Measurements from ENCODE around the gene APBB1IP.

Gene APBB1IP

DNA sequence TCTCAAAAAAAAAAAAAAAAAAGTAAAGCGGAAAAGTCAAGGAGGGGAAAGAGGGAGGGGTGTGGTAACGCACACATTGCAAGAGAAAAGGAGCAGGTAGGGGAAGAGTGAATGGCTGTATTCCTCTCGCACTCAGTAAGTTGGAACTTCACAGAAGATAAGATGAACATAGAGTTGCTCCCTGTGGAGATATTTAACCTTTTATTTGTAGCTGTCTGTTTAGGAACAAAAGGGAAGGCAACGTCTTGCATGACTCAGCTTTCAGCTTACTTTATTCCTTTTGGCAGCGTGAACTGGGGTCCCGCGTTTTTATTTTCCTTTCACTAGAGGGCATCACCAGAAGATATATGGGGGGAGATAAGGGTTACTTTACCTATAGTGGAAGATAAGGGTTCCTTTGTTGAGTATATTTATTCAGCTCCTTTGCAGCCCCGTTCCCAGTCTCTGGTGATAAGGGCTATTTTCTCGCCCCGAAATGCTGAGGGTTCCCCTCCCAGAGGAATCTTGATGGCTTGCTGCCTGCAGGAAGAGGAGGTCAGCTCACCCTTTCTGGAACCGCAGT lies 78.5 kb downstream of the APBB1IP start:
- no peak for TF ChIP-seq CTCF (IDR thresholded peaks at IDR 0.05)
- DNase-seq, result no peak
- Histone ChIP-seq H3K4me3 (no peak overlapping the region), H3K36me3 (peaks cover 0 to 8% (median 0%) of the 10 kb centered on the region in 3 donors), H3K4me1 (no peaks in the 10 kb centered on the region), H3K27me3 (no peaks in the 10 kb centered on the region), H3K9me3 (peaks cover 0 to 14% (median 0%) of the 10 kb centered on the region in 3 donors), H3K27ac (no peak overlapping the region)
- intact Hi-C loops (cut with DNase I; ENCODE audit: low total_unique reads), result no loop called here

DNA sequence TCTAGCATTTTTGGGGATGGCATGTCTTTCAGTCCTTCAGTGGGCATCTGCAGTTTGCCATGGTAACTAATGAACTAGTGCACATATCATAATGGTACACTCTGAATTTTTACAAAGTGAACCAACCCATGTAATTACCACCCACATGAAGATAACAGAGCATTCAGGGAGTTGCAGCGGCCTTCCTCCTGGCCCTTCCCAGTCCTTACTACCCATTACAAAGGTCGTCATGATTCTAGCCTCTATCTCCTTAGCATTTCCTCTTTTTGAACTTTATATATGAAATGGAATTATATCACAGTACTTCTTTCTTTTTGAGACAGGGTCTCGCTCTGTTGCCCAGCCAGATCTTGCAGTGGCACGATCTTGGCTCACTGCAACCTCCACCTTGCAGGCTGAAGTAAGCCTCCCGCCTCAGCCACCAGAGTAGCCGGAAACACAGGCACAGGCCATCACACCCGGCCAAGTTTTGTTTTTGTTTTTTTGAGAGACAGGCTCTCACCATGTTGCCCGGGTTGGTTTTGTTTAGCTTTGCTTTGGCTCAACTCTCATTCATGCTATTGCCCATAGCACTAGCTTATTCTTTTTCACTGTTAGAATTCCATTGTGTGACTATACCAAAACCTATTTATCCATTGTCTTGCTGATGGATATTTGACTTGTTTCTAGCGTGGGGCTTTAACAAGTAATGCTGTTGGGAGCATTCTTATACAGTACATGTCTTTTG lies 79.2 kb downstream of the APBB1IP start:
- Histone ChIP-seq H3K4me1 (no peaks in the 10 kb centered on the region), H3K27ac (no peak overlapping the region), H3K9me3 (peaks cover 0 to 8% (median 0%) of the 10 kb centered on the region in 3 donors), H3K4me3 (no peak overlapping the region), H3K36me3 (peaks cover 0 to 1% (median 0%) of the 10 kb centered on the region in 3 donors), H3K27me3 (no peaks in the 10 kb centered on the region)
- DNase-seq, result no peak
- intact Hi-C loops (cut with DNase I; ENCODE audit: low total_unique reads), result no loop called here
- TF ChIP-seq CTCF (IDR thresholded peaks at IDR 0.05), result no peak

DNA sequence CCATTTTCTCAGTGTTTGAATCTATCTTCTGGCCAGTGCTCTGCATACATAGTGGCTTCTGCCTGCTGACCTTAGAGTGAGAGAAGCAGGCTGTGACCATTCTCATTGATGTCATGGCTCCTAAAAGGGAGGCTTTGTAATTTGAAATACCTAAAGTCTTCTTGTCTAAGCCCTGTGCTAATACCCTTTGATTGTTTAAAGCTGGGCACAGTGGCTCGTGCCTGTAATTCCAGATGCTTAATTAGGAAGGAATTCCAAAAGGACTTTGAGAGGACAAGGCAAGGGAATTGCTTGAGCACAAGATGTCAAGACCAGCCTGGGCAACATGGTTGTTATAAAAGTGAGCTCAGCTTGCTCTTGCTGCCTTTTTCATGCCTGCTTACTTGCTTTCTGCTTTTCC lies 81.7 kb downstream of the APBB1IP start:
- Histone ChIP-seq H3K27me3 (no peaks in the 10 kb centered on the region), H3K36me3 (no peaks in the 10 kb centered on the region), H3K4me1 (no peaks in the 10 kb centered on the region), H3K27ac (no peak overlapping the region), H3K9me3 (no peaks in the 10 kb centered on the region), H3K4me3 (no peak overlapping the region)
- no peak for DNase-seq
- intact Hi-C loops (cut with DNase I; ENCODE audit: low total_unique reads), result no loop called here
- no peak for TF ChIP-seq CTCF (IDR thresholded peaks at IDR 0.05)

GRCh38 chr10:26520575-26520974 lies 82.4 kb downstream of the APBB1IP start:
- no peak overlapping the region for H3K27ac ChIP-seq
- TF ChIP-seq CTCF (IDR thresholded peaks at IDR 0.05), result no peak
- no peaks in the 10 kb centered on the region for H3K36me3 ChIP-seq
- DNase-seq, result no peak
- no peak overlapping the region for H3K4me3 ChIP-seq
- no peaks in the 10 kb centered on the region for H3K27me3 ChIP-seq
- no peaks in the 10 kb centered on the region for H3K9me3 ChIP-seq
- intact Hi-C loops (cut with DNase I; ENCODE audit: low total_unique reads), result no loop called here
- no peaks in the 10 kb centered on the region for H3K4me1 ChIP-seq

DNA sequence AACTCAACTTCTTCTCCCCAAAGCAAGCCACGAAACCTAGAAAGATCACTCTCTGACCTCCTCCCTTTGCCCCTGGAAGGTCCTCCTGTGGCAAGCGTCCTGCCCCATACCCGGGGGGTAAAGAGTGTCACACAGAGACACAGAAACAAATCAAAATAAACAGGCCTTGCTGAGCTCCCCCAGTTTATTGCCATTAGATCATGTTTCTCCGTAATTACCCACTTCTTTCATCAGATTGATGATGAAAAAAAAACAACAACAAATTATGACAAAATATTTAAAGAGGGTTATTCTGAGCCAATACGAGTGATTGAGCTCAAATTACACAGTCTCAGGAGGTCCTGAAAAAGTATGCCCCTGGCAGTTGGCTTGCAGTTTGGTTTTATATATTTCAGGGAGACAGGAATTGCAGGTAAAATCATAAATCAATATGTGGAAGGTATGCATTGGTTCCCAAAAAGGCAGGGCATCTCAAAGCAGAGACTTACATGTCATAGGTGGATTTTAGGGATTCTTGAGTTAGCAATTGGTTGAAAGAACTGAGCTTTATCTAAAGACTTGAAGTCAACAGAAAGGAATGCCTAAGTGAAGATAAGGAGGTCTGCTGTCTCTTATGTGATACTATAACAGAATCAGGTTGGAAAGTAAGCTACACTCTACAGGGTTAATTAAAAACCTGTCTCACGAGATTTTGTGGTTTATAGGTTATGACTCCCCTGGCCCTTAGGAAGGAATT lies 86.2 kb downstream of the APBB1IP start:
- intact Hi-C loops (cut with DNase I; ENCODE audit: low total_unique reads), result no loop called here
- Histone ChIP-seq H3K36me3 (no peaks in the 10 kb centered on the region), H3K4me3 (no peak overlapping the region), H3K4me1 (no peaks in the 10 kb centered on the region), H3K27me3 (no peaks in the 10 kb centered on the region), H3K27ac (no peak overlapping the region), H3K9me3 (no peaks in the 10 kb centered on the region)
- no peak for DNase-seq
- no peak for TF ChIP-seq CTCF (IDR thresholded peaks at IDR 0.05)
